ENCODE results near the gene PDE2A.

PDE2A gene

DNA sequence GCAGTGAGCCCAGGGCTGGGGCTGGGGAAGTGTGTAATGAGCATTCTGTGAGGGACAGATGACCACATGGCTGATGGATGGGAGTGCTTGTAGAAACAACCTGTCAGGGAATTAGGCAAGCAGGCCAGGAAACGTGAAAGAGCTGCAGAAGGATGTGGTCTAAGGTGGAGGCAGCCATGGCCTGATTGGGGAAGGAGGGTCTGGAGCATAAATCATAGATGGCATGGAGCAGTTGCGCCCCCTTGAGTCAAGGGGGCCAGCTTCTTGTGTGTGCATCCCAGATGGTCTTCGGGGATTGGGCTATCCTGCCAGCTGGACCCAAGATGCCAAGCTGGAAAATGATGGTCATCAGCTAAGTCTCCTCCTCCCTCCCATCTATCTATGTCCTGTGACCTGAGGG, 120.5 kb downstream of the PDE2A start:
- Histone ChIP-seq H3K4me1 (ENCODE audit: insufficient read depth, insufficient read length) (no peaks in the 10 kb centered on the region), H3K9ac (ENCODE audit: insufficient read length, low read depth) (no peak overlapping the region), H3K9me3 (ENCODE audit: insufficient read depth, low read length) (no peaks in the 10 kb centered on the region), H3K4me3 (ENCODE audit: insufficient read length, low read depth) (no peak overlapping the region), H3K36me3 (ENCODE audit: insufficient read depth, insufficient read length, low read length) (no peaks in the 10 kb centered on the region), H3K27me3 (ENCODE audit: insufficient read depth, insufficient read length) (no peaks in the 10 kb centered on the region)
- TF ChIP-seq ZNF274 (IDR thresholded peaks at IDR 0.05; ENCODE audit: low read depth, low read length) (no peak), YY1 (IDR thresholded peaks at IDR 0.05; ENCODE audit: insufficient read depth, insufficient read length) (no peak), SUZ12 (IDR thresholded peaks at IDR 0.05; ENCODE audit: extremely low read depth, insufficient read depth, insufficient read length) (no peak)
- DNase-seq (ENCODE audit: low read depth, low spot score), result peak; percentile 11

DNA sequence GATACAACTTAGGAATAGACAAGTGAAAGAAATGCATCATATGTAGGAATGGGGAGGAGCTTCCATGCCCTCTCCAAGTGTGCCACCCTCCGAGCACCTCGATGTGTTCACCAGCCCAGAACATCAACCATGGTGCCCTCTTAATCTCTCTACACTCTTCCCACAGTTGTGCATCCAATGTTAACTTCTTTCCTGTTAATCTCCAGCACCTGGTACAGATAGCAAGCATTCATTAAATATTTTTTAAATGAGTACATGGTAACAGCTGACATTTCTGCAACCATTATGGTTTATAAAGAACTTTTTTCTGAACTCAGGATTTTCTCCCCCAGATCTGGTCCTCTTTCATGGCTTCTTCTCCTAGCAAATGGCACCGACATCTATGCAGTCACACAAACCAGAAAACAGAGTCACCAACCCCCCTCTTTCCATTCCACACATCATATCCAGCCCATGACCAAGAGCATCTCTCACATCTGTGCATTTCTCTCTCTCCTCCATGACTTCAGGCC, 121.8 kb downstream of the PDE2A start:
- H3K36me3 ChIP-seq (ENCODE audit: insufficient read depth, insufficient read length, low read length), result no peaks in the 10 kb centered on the region
- H3K27me3 ChIP-seq (ENCODE audit: insufficient read depth, insufficient read length), result no peaks in the 10 kb centered on the region
- TF ChIP-seq ZNF274 (IDR thresholded peaks at IDR 0.05; ENCODE audit: low read depth, low read length) (no peak), SUZ12 (IDR thresholded peaks at IDR 0.05; ENCODE audit: extremely low read depth, insufficient read depth, insufficient read length) (no peak), YY1 (IDR thresholded peaks at IDR 0.05; ENCODE audit: insufficient read depth, insufficient read length) (no peak)
- no peak overlapping the region for H3K9ac ChIP-seq (ENCODE audit: insufficient read length, low read depth)
- DNase-seq (ENCODE audit: low read depth, low spot score), result no peak
- no peak overlapping the region for H3K4me3 ChIP-seq (ENCODE audit: insufficient read length, low read depth)
- no peaks in the 10 kb centered on the region for H3K4me1 ChIP-seq (ENCODE audit: insufficient read depth, insufficient read length)
- H3K9me3 ChIP-seq (ENCODE audit: insufficient read depth, low read length), result no peaks in the 10 kb centered on the region

DNA sequence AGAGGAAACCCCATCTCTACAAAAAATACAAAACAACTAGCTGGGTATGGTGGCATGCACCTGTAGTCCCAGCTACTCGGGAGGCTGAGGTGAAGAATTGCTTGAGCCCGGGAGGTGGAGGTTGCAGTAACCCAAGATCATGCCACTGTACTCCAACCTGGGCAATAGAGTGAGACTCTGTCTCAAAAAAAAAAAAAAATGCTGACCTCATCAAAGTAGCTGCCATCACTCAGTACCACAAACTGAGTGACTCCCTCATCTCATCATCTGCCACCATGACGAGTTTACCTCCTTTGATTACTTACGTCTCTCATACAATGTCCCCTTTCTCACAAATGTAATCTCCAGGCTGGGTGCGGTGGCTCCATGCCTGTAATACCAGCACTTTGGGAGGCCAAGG, 122.7 kb downstream of the PDE2A start:
- Histone ChIP-seq H3K4me1 (ENCODE audit: insufficient read depth, insufficient read length) (no peaks in the 10 kb centered on the region), H3K9me3 (ENCODE audit: insufficient read depth, low read length) (no peaks in the 10 kb centered on the region), H3K36me3 (ENCODE audit: insufficient read depth, insufficient read length, low read length) (no peaks in the 10 kb centered on the region), H3K27me3 (ENCODE audit: insufficient read depth, insufficient read length) (no peaks in the 10 kb centered on the region), H3K9ac (ENCODE audit: insufficient read length, low read depth) (no peak overlapping the region), H3K4me3 (ENCODE audit: insufficient read length, low read depth) (no peak overlapping the region)
- no peak for TF ChIP-seq ZNF274 (IDR thresholded peaks at IDR 0.05; ENCODE audit: low read depth, low read length)
- TF ChIP-seq SUZ12 (IDR thresholded peaks at IDR 0.05; ENCODE audit: extremely low read depth, insufficient read depth, insufficient read length), result no peak
- TF ChIP-seq YY1 (IDR thresholded peaks at IDR 0.05; ENCODE audit: insufficient read depth, insufficient read length), result no peak
- no peak for DNase-seq (ENCODE audit: low read depth, low spot score)

DNA sequence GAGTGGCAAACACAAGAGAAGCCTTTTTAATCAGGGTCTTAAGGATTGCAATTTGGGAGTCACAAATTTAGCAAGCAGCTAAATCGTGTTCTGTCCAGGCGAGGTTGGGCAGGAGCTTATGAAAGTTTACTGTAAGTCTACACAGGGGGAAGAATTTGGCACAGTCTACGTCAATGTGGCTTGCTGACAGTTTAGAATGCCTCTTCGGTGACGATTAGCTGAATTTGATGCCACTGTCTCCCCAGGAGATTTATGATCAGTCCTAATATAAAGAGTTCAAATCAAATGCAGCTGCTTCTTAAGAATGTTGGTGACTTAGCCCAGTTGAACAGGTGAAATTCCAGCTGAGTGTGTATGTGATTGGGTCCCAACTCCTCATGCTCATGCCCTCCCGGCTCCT, 125.8 kb downstream of the PDE2A start:
- no peaks in the 10 kb centered on the region for H3K4me1 ChIP-seq (ENCODE audit: insufficient read depth, insufficient read length)
- DNase-seq (ENCODE audit: low read depth, low spot score), result no peak
- H3K4me3 ChIP-seq (ENCODE audit: insufficient read length, low read depth), result no peak overlapping the region
- TF ChIP-seq YY1 (IDR thresholded peaks at IDR 0.05; ENCODE audit: insufficient read depth, insufficient read length) (no peak), SUZ12 (IDR thresholded peaks at IDR 0.05; ENCODE audit: extremely low read depth, insufficient read depth, insufficient read length) (no peak), ZNF274 (IDR thresholded peaks at IDR 0.05; ENCODE audit: low read depth, low read length) (no peak)
- no peaks in the 10 kb centered on the region for H3K36me3 ChIP-seq (ENCODE audit: insufficient read depth, insufficient read length, low read length)
- no peak overlapping the region for H3K9ac ChIP-seq (ENCODE audit: insufficient read length, low read depth)
- no peaks in the 10 kb centered on the region for H3K27me3 ChIP-seq (ENCODE audit: insufficient read depth, insufficient read length)
- H3K9me3 ChIP-seq (ENCODE audit: insufficient read depth, low read length), result no peaks in the 10 kb centered on the region

DNA sequence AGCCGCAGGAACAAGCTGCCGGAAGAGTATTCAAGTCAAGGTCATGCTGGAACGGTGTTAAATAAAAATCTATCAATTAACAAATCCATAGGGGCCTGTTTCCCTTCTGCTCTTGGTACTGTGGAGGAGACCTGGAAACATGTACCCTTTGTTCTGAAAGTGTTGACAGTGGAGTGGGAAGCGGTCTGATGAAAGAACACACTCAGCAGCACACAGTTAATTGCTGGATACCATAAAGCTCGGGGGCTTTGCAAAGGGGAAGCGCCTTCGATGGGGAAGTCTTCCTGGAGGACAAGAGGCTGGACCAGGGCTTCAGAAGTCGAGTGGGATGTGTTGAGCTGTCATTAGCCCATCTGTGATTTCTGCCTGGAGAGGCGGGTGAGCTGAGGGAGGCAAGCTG, 127.4 kb downstream of the PDE2A start:
- H3K9me3 ChIP-seq (ENCODE audit: insufficient read depth, low read length), result no peaks in the 10 kb centered on the region
- no peaks in the 10 kb centered on the region for H3K36me3 ChIP-seq (ENCODE audit: insufficient read depth, insufficient read length, low read length)
- no peak for DNase-seq (ENCODE audit: low read depth, low spot score)
- H3K9ac ChIP-seq (ENCODE audit: insufficient read length, low read depth), result no peak overlapping the region
- no peaks in the 10 kb centered on the region for H3K4me1 ChIP-seq (ENCODE audit: insufficient read depth, insufficient read length)
- H3K4me3 ChIP-seq (ENCODE audit: insufficient read length, low read depth), result no peak overlapping the region
- TF ChIP-seq YY1 (IDR thresholded peaks at IDR 0.05; ENCODE audit: insufficient read depth, insufficient read length) (no peak), ZNF274 (IDR thresholded peaks at IDR 0.05; ENCODE audit: low read depth, low read length) (no peak), SUZ12 (IDR thresholded peaks at IDR 0.05; ENCODE audit: extremely low read depth, insufficient read depth, insufficient read length) (no peak)
- no peaks in the 10 kb centered on the region for H3K27me3 ChIP-seq (ENCODE audit: insufficient read depth, insufficient read length)

DNA sequence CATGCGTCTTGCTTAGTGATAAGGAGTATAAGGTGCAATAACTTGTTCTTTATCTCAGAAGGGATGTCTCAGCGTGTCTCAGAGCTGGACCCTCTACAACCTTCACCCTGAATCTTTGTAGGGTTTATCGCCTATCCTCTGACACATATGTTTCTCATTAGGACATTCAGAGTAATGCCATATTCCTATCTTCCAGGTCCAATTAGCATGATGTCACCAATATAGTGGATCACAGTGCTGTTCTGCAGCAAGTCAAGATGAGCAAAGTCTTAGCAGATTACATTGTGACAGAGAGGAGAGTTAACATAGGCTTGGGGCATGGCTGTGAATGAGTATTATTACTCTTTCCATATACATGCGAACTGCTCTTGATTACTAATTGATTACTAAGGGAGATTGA, 129.6 kb downstream of the PDE2A start:
- Histone ChIP-seq H3K36me3 (ENCODE audit: insufficient read depth, insufficient read length, low read length) (no peaks in the 10 kb centered on the region), H3K27me3 (ENCODE audit: insufficient read depth, insufficient read length) (no peaks in the 10 kb centered on the region), H3K4me1 (ENCODE audit: insufficient read depth, insufficient read length) (no peaks in the 10 kb centered on the region), H3K9me3 (ENCODE audit: insufficient read depth, low read length) (no peaks in the 10 kb centered on the region), H3K9ac (ENCODE audit: insufficient read length, low read depth) (no peak overlapping the region), H3K4me3 (ENCODE audit: insufficient read length, low read depth) (no peak overlapping the region)
- DNase-seq (ENCODE audit: low read depth, low spot score), result no peak
- TF ChIP-seq YY1 (IDR thresholded peaks at IDR 0.05; ENCODE audit: insufficient read depth, insufficient read length) (no peak), SUZ12 (IDR thresholded peaks at IDR 0.05; ENCODE audit: extremely low read depth, insufficient read depth, insufficient read length) (no peak), ZNF274 (IDR thresholded peaks at IDR 0.05; ENCODE audit: low read depth, low read length) (no peak)

DNA sequence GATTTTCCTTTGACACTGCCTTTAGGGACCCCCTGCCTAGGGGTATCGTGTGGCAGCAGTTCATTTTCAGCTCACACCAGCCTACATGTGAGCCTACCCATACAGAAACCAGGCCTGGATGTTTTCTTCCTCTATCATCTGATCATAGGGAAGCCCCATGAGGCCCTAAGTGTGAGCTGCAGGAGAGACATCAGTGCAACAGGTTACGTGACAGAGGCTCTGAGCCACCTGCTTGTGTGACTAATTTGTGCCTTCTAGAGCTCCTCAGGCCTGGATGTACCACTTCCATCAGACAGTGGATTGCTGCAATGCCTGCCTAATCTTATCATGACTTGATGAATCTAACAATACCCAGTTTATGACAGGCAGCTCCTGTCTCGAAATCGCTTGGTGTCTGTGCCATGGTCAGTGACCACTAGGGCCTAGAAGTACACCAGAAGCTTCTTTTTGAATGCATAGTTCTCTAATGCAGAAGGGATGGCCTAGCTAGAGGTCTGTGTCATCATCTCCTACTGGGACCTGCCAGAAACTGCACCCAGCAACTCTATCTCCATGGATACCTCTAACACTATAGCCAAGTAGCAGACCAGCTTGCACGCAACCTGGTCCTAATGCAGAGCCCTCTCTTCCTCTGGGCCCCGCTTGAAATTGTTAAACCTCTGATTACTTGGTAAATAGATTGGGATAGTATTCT, 130.2 kb downstream of the PDE2A start:
- H3K27me3 ChIP-seq (ENCODE audit: insufficient read depth, insufficient read length), result no peaks in the 10 kb centered on the region
- no peaks in the 10 kb centered on the region for H3K9me3 ChIP-seq (ENCODE audit: insufficient read depth, low read length)
- TF ChIP-seq ZNF274 (IDR thresholded peaks at IDR 0.05; ENCODE audit: low read depth, low read length) (no peak), YY1 (IDR thresholded peaks at IDR 0.05; ENCODE audit: insufficient read depth, insufficient read length) (no peak), SUZ12 (IDR thresholded peaks at IDR 0.05; ENCODE audit: extremely low read depth, insufficient read depth, insufficient read length) (no peak)
- H3K36me3 ChIP-seq (ENCODE audit: insufficient read depth, insufficient read length, low read length), result no peaks in the 10 kb centered on the region
- H3K4me1 ChIP-seq (ENCODE audit: insufficient read depth, insufficient read length), result no peaks in the 10 kb centered on the region
- no peak for DNase-seq (ENCODE audit: low read depth, low spot score)
- H3K9ac ChIP-seq (ENCODE audit: insufficient read length, low read depth), result no peak overlapping the region
- no peak overlapping the region for H3K4me3 ChIP-seq (ENCODE audit: insufficient read length, low read depth)

Data from NT2/D1 (cell line).